ENCODE measurements around the gene MSI2. TPM values are rescaled to one million over a fixed set of nuclear protein-coding genes. Genes with fewer than 3 reads are reported as not detected.

MSI2 gene
- polyA plus RNA-seq, 1 experiment, result 9.2 TPM

GRCh38 chr17:57311281-57312216, 55.2 kb downstream of the MSI2 start:
- no peak overlapping the region for H3K4me3 ChIP-seq (ENCODE audit: low read depth, low read length)
- DNase-seq (ENCODE audit: low read depth), result no peak
- no peak for TF ChIP-seq CTCF (IDR thresholded peaks at IDR 0.05; ENCODE audit: insufficient read depth, low read depth, low read length)
- no peaks in the 10 kb centered on the region for H3K36me3 ChIP-seq (ENCODE audit: control insufficient read depth, insufficient read depth, low read length)
- no peaks in the 10 kb centered on the region for H3K27me3 ChIP-seq (ENCODE audit: control insufficient read depth, insufficient read depth, low read length)
- CTCF ChIA-PET, result no interaction called here
- POLR2A ChIA-PET, result no interaction called here

GRCh38 chr17:57312242-57312641, 55.9 kb downstream of the MSI2 start:
- TF ChIP-seq CTCF (IDR thresholded peaks at IDR 0.05; ENCODE audit: insufficient read depth, low read depth, low read length), result no peak
- Histone ChIP-seq H3K36me3 (ENCODE audit: control insufficient read depth, insufficient read depth, low read length) (no peaks in the 10 kb centered on the region), H3K4me3 (ENCODE audit: low read depth, low read length) (no peak overlapping the region), H3K27me3 (ENCODE audit: control insufficient read depth, insufficient read depth, low read length) (no peaks in the 10 kb centered on the region)
- CTCF ChIA-PET, result no interaction called here
- DNase-seq (ENCODE audit: low read depth), result no peak
- POLR2A ChIA-PET, result no interaction called here

DNA sequence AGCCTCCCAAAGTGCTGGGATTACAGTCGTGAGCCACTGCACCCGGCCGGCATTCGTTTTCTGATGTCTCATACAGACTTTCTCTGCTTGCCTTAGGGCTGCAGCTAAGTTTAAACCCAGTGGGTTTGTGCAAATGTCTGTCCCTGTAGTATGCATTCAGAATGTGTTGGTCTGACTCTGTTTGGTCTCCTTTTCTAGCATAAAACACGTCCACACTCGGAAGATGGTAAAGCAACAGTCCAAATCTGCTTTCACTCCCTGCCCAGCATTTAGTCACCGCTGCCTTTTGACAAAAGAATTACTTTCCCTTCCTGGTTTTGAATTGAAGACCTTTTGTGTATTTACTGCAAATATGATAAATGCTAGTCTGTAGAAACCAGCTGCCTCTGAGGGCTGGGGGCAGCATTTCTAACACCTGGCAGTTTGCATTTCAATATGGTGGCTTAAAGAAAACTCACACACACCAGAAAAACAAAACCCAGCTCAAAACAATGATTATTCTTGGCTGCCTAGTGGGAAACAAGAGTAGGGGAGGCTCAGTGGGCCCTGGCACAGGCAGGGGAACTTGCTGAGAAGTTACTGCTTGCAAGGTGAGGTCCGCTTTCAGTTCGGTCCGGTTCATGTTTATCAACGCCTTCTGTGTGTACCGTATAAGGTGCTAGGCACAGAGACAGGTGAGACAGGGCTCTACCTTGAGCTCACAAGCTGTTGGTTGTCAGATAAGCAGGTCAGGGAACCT, 56.9 kb downstream of the MSI2 start:
- Histone ChIP-seq H3K27me3 (ENCODE audit: control insufficient read depth, insufficient read depth, low read length) (no peaks in the 10 kb centered on the region), H3K4me3 (ENCODE audit: low read depth, low read length) (no peak overlapping the region), H3K36me3 (ENCODE audit: control insufficient read depth, insufficient read depth, low read length) (no peaks in the 10 kb centered on the region)
- no peak for DNase-seq (ENCODE audit: low read depth)
- ChIA-PET CTCF (interaction anchor here (0.9 kb wide), 1 partner anchor 14 kb away, joined by 3 read pairs; no protein-coding TSS in a partner anchor), POLR2A (no interaction called here)
- no peak for TF ChIP-seq CTCF (IDR thresholded peaks at IDR 0.05; ENCODE audit: insufficient read depth, low read depth, low read length)

DNA sequence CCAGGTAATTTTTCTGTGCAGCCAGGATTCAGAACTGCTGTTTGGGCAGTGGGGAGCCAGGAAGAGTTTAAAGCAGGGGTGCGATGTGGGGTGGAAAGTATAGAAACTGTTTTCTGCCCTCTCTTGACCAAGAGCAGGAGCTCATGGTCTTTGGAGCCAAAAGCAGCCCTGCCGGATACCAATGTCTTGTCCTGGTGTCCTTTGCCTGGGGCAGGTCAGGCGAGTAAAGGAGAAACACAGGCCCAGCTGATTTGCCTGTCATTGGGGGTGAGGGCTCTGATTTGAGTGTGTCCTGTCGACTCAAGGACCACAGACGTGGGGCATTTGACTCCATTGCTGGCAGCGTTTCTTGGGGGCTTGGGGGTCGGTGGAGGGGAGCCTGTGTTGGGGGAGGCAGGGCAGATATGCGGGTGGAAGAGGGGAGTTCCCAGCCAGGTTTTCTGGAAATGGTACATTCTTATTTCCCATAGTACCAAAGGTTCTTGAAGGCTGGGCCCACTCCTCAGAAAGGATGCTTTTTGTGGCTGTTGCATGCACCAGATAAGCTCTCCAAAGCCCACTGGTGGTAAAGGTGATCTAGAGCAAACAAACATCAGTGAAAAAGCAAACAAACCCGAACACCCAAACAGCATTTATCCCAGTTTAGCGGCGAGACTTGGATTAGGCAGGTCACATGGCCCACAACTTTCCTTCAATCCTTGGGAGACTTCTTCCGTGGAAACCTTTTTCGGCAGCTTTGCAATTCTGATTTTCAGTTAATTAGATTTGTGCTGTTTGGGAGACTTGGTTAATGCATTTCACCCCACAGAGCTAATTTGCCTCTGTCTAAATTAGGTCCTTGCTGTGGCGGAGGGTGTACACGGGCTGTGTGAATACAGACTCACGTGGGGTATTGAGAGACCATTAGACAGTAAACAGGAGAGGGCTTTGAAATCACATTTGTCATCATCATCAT, 59.0 kb downstream of the MSI2 start:
- ChIA-PET POLR2A (no interaction called here), CTCF (no interaction called here)
- no peak for DNase-seq (ENCODE audit: low read depth)
- no peaks in the 10 kb centered on the region for H3K36me3 ChIP-seq (ENCODE audit: control insufficient read depth, insufficient read depth, low read length)
- H3K27me3 ChIP-seq (ENCODE audit: control insufficient read depth, insufficient read depth, low read length), result no peaks in the 10 kb centered on the region
- H3K4me3 ChIP-seq (ENCODE audit: low read depth, low read length), result no peak overlapping the region
- no peak for TF ChIP-seq CTCF (IDR thresholded peaks at IDR 0.05; ENCODE audit: insufficient read depth, low read depth, low read length)
